GM15510 (cell line): Measurements from ENCODE around the gene C22orf15.

Experiments
- POLR2A ChIP-seq: IDR thresholded peaks from 3 replicates; pipeline ENCODE4 v1.6.1; 2011; ENCODE audit warnings: borderline replicate concordance; ENCODE audit not compliant: insufficient read length; ENCODE audit errors: extremely low read depth

The C22orf15 gene

GRCh38 chr22:23812378-23812777 is 49.6 kb downstream of the C22orf15 start:
- TF ChIP-seq POLR2A = no peak
